ENCODE data around the gene KIF12. TPM values are rescaled to one million over a fixed set of nuclear protein-coding genes. Genes with fewer than 3 reads are reported as not detected.

The KIF12 gene
- total RNA-seq, 1 donor from 2014 or later, result not detected

DNA sequence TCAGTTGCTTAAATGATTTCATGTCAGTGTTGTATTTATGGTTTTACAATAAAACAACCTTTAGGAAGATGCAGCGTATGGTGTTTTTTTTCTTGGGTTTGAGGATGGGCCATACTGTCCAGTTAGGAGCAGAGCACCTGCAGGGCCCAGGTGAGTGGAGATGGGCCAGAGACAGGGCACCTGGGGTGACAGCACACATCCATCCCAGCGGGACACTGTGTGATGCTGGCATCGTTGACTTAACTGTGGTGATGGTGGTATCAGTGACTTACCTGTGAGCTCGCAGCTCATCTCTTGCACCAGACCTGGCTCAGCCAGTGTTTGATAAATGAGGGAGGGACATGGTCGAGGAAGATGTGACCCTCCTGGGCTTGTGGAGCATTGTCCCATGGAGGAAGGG, 42.6 kb downstream of the KIF12 start:
- TF ChIP-seq, protein P1, sequence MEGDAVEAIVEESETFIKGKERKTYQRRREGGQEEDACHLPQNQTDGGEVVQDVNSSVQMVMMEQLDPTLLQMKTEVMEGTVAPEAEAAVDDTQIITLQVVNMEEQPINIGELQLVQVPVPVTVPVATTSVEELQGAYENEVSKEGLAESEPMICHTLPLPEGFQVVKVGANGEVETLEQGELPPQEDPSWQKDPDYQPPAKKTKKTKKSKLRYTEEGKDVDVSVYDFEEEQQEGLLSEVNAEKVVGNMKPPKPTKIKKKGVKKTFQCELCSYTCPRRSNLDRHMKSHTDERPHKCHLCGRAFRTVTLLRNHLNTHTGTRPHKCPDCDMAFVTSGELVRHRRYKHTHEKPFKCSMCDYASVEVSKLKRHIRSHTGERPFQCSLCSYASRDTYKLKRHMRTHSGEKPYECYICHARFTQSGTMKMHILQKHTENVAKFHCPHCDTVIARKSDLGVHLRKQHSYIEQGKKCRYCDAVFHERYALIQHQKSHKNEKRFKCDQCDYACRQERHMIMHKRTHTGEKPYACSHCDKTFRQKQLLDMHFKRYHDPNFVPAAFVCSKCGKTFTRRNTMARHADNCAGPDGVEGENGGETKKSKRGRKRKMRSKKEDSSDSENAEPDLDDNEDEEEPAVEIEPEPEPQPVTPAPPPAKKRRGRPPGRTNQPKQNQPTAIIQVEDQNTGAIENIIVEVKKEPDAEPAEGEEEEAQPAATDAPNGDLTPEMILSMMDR (IDR thresholded peaks at IDR 0.05; ENCODE audit: borderline replicate concordance), result no peak
- DNase-seq, result no peak
- Histone ChIP-seq H3K36me3 (no peaks in the 10 kb centered on the region), H3K9me3 (replicated peaks) (no peaks in the 10 kb centered on the region), H3K27me3 (ENCODE audit: low read depth) (peaks cover 12% of the 10 kb centered on the region), H3K4me3 (no peak overlapping the region), H3K27ac (replicated peaks) (no peak overlapping the region), H3K4me1 (peaks cover 17% of the 10 kb centered on the region)
- intact Hi-C loops (cut with micrococcal nuclease), result no loop called here

DNA sequence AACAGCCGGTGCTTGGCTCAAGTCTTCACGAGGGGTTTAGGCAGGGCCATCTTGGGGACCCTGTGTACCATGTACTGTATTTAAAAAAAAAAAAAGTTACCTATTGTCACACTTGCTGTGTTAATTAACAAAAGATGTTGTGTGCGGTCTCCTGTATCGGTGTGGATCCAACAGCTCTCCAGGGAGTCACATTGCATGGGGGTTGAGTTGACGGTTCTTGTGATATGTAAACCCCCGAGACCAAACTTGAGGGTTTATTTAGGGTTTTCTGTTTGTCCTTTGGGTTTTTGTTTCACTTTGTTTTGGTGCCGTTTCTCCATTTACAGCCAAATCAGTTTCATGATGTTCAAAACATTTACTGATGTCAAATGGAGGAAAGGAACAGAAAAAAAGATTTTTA, 43.2 kb downstream of the KIF12 start:
- no peak overlapping the region for H3K27ac ChIP-seq (replicated peaks)
- intact Hi-C loops (cut with micrococcal nuclease), result no loop called here

GRCh38 chr9:114055061-114055460, 44.0 kb downstream of the KIF12 start:
- Histone ChIP-seq H3K27me3 (ENCODE audit: low read depth) (no peaks in the 10 kb centered on the region), H3K9me3 (replicated peaks) (no peaks in the 10 kb centered on the region), H3K4me3 (no peak overlapping the region), H3K4me1 (peaks cover 15% of the 10 kb centered on the region), H3K36me3 (peaks cover under 1% of the 10 kb centered on the region), H3K27ac (replicated peaks) (no peak overlapping the region)
- no peak for DNase-seq
- intact Hi-C loops (cut with micrococcal nuclease), result no loop called here
- TF ChIP-seq, protein P1 (IDR thresholded peaks at IDR 0.05; ENCODE audit: borderline replicate concordance), result no peak

More for the DNA sequence above, 43.2 kb downstream of the KIF12 start:
- Histone ChIP-seq H3K9me3 (replicated peaks) (no peaks in the 10 kb centered on the region), H3K27me3 (ENCODE audit: low read depth) (peaks cover 6% of the 10 kb centered on the region), H3K4me1 (peaks cover 17% of the 10 kb centered on the region), H3K4me3 (no peak overlapping the region), H3K36me3 (no peaks in the 10 kb centered on the region)
- DNase-seq, result no peak
- TF ChIP-seq, protein P1 (IDR thresholded peaks at IDR 0.05; ENCODE audit: borderline replicate concordance), result no peak

GRCh38 chr9:114054191-114054690, 44.9 kb downstream of the KIF12 start:
- no peaks in the 10 kb centered on the region for H3K27me3 ChIP-seq (ENCODE audit: low read depth)
- no peaks in the 10 kb centered on the region for H3K9me3 ChIP-seq (replicated peaks)
- intact Hi-C loops (cut with micrococcal nuclease), result no loop called here
- H3K4me3 ChIP-seq, result no peak overlapping the region
- H3K4me1 ChIP-seq, result peaks cover 7% of the 10 kb centered on the region
- peaks cover 9% of the 10 kb centered on the region for H3K36me3 ChIP-seq
- TF ChIP-seq, protein P1 (IDR thresholded peaks at IDR 0.05; ENCODE audit: borderline replicate concordance), result no peak
- no peak overlapping the region for H3K27ac ChIP-seq (replicated peaks)
- no peak for DNase-seq

GRCh38 chr9:114053246-114054005, 45.7 kb downstream of the KIF12 start:
- Histone ChIP-seq H3K36me3 (peaks cover 17% of the 10 kb centered on the region), H3K9me3 (replicated peaks) (no peaks in the 10 kb centered on the region), H3K27ac (replicated peaks) (no peak overlapping the region), H3K4me3 (no peak overlapping the region), H3K27me3 (ENCODE audit: low read depth) (no peaks in the 10 kb centered on the region), H3K4me1 (no peaks in the 10 kb centered on the region)
- DNase-seq, result no peak
- intact Hi-C loops (cut with micrococcal nuclease), result no loop called here
- TF ChIP-seq, protein P1 (IDR thresholded peaks at IDR 0.05; ENCODE audit: borderline replicate concordance), result no peak
